Measurements from ENCODE around the gene TTC23. TPM values are rescaled to one million over a fixed set of nuclear protein-coding genes. Genes with fewer than 3 reads are reported as not detected.

The TTC23 gene
- polyA plus RNA-seq, 2 of the 4 experiments (the other 2 are of a cell fraction): 7.0 to 16.5 TPM

DNA sequence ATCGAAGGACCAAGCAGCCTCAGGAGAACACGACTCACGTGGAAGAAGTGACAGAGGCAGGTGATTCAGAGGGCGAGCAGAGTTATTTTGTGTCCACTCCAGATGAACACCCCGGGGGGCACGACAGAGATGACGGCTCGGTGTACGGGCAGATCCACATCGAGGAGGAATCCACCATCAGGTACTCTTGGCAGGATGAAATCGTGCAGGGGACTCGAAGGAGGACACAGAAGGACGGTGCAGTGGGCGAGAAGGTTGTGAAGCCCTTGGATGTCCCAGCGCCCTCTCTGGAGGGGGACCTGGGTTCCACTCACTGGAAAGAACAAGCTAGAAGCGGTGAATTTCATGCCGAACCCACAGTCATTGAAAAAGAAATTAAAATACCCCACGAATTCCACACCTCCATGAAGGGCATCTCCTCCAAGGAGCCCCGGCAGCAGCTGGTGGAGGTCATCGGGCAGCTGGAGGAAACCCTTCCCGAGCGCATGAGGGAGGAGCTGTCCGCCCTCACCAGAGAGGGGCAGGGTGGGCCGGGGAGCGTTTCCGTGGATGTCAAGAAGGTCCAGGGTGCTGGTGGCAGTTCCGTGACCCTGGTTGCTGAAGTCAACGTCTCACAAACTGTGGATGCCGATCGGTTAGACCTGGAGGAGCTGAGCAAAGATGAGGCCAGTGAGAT is 118.5 kb downstream of the TTC23 start:
- POLR2A ChIA-PET: no interaction called here
- no peak overlapping the region for H3K4me3 ChIP-seq
- no peaks in the 10 kb centered on the region for H3K9me3 ChIP-seq
- CTCF ChIA-PET: interaction anchor here (1.4 to 17.9 kb wide), 2 partner anchors 11 to 24 kb away, joined by 4 to 326 read pairs; partner anchors contain the start of gene SYNM
- no peak overlapping the region for H3K4me2 ChIP-seq
- 91% methylated on average over 30 of the region's 30 CpGs for WGBS (ENCODE audit: missing lambda C conversion rate)
- peaks cover 24% of the 10 kb centered on the region for H3K4me1 ChIP-seq
- DNase-seq (ENCODE audit: low read depth in 1 of 2, low spot score in 1 of 2) (no peak), FAIRE-seq (no peak), ATAC-seq (no peak)
- TF ChIP-seq CHD4 (IDR thresholded peaks at IDR 0.05; ENCODE audit: borderline replicate concordance) (no peak), MAFK (IDR thresholded peaks at IDR 0.05; ENCODE audit: partially characterized antibody) (no peak), NFE2L2 (conservative IDR thresholded peaks at IDR 0.05; ENCODE audit: low read length) (no peak), ESRRA (IDR thresholded peaks at IDR 0.05; ENCODE audit: borderline replicate concordance, low read length) (no peak), CHD2 (IDR thresholded peaks at IDR 0.05; ENCODE audit: low read length, partially characterized antibody) (no peak), BHLHE40 (IDR thresholded peaks at IDR 0.05; ENCODE audit: low read depth, low read length) (no peak), NR3C1 (IDR thresholded peaks at IDR 0.05) (no peak), RFX5 (IDR thresholded peaks at IDR 0.05) (no peak), MAX (IDR thresholded peaks at IDR 0.05) (no peak), PHF8 (IDR thresholded peaks at IDR 0.05; ENCODE audit: borderline replicate concordance, low read depth) (no peak), CBX8 (IDR thresholded peaks at IDR 0.05) (no peak), MAZ (IDR thresholded peaks at IDR 0.05; ENCODE audit: borderline replicate concordance, low read depth, low read length) (no peak), POLR2A (IDR thresholded peaks at IDR 0.05; ENCODE audit: low read length) (no peak), HEYL (CRISPR knock-in tag; IDR thresholded peaks at IDR 0.05) (no peak), USF2 (IDR thresholded peaks at IDR 0.05) (no peak), JUNB (IDR thresholded peaks at IDR 0.05) (no peak)
- TF ChIP-seq, protein P1, sequence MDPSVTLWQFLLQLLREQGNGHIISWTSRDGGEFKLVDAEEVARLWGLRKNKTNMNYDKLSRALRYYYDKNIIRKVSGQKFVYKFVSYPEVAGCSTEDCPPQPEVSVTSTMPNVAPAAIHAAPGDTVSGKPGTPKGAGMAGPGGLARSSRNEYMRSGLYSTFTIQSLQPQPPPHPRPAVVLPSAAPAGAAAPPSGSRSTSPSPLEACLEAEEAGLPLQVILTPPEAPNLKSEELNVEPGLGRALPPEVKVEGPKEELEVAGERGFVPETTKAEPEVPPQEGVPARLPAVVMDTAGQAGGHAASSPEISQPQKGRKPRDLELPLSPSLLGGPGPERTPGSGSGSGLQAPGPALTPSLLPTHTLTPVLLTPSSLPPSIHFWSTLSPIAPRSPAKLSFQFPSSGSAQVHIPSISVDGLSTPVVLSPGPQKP (IDR thresholded peaks at IDR 0.05; ENCODE audit: low read depth, low read length): no peak
- TF ChIP-seq, protein P2, sequence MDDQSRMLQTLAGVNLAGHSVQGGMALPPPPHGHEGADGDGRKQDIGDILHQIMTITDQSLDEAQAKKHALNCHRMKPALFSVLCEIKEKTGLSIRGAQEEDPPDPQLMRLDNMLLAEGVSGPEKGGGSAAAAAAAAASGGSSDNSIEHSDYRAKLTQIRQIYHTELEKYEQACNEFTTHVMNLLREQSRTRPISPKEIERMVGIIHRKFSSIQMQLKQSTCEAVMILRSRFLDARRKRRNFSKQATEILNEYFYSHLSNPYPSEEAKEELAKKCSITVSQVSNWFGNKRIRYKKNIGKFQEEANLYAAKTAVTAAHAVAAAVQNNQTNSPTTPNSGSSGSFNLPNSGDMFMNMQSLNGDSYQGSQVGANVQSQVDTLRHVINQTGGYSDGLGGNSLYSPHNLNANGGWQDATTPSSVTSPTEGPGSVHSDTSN (IDR thresholded peaks at IDR 0.05): no peak
- peak overlapping the region in 1 of 2 experiments; percentile 40; a peak in 2 of 6 replicates for H3K27ac ChIP-seq

DNA sequence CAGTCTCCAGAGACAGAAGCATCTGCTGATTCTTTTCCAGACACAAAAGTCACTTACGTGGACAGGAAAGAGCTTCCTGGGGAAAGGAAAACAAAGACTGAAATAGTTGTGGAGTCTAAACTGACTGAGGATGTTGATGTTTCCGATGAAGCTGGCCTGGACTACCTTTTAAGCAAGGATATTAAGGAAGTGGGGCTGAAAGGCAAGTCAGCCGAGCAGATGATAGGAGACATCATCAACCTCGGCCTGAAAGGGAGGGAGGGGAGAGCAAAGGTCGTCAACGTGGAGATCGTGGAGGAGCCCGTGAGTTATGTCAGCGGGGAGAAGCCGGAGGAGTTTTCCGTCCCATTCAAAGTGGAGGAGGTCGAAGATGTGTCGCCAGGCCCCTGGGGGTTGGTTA is 119.1 kb downstream of the TTC23 start:
- Histone ChIP-seq H3K9me3 (no peaks in the 10 kb centered on the region), H3K27ac (no peak overlapping the region), H3K4me3 (no peak overlapping the region), H3K4me2 (no peak overlapping the region), H3K4me1 (peaks cover 20% of the 10 kb centered on the region)
- 90% methylated on average over 13 of the region's 13 CpGs for WGBS (ENCODE audit: missing lambda C conversion rate)
- no peak for TF ChIP-seq NR3C1 (IDR thresholded peaks at IDR 0.05)
- no peak for ATAC-seq
- CTCF ChIA-PET: interaction anchor here (17.9 kb wide), 1 partner anchor 24 kb away, joined by 326 read pairs; the partner anchor contains the start of gene SYNM
- FAIRE-seq: no peak
- no peak for DNase-seq (ENCODE audit: low read depth in 1 of 2, low spot score in 1 of 2)
- POLR2A ChIA-PET: no interaction called here

- POLR2A ChIA-PET: no interaction called here
These were observed 119.7 kb downstream of the TTC23 start for GRCh38 chr15:99129644-99130043.

More at GRCh38 chr15:99129644-99130043, 119.7 kb downstream of the TTC23 start:
- 92% methylated on average over 16 of the region's 16 CpGs for WGBS (ENCODE audit: missing lambda C conversion rate)
- ATAC-seq: no peak
- DNase-seq (ENCODE audit: low read depth in 1 of 2, low spot score in 1 of 2): no peak
- Histone ChIP-seq H3K4me1 (peaks cover 20% of the 10 kb centered on the region), H3K4me3 (no peak overlapping the region), H3K9me3 (no peaks in the 10 kb centered on the region), H3K4me2 (no peak overlapping the region), H3K27ac (no peak overlapping the region)
- CTCF ChIA-PET: interaction anchor here (2.4 to 17.9 kb wide), 2 partner anchors 23 to 83 kb away, joined by 9 to 326 read pairs; partner anchors contain the start of gene SYNM
- FAIRE-seq: no peak
- no peak for TF ChIP-seq CBX2 (IDR thresholded peaks at IDR 0.05; ENCODE audit: borderline replicate concordance, low read depth)
- no peak for TF ChIP-seq ATOH8 (CRISPR knock-in tag; IDR thresholded peaks at IDR 0.05; ENCODE audit: low read depth)
- no peak for TF ChIP-seq FOXS1 (CRISPR knock-in tag; IDR thresholded peaks at IDR 0.05)
- TF ChIP-seq EHMT2 (IDR thresholded peaks at IDR 0.05; ENCODE audit: low read depth): no peak
- TF ChIP-seq CBX8 (IDR thresholded peaks at IDR 0.05): no peak
- no peak for TF ChIP-seq ZC3H11A (IDR thresholded peaks at IDR 0.05)
- TF ChIP-seq SMC3 (IDR thresholded peaks at IDR 0.05): no peak
- no peak for TF ChIP-seq GATA3 (IDR thresholded peaks at IDR 0.05; ENCODE audit: borderline replicate concordance)
- TF ChIP-seq FOSL2 (IDR thresholded peaks at IDR 0.05): no peak
- no peak for TF ChIP-seq FOSL2 (CRISPR knock-in tag; IDR thresholded peaks at IDR 0.05)
- TF ChIP-seq HOXB5 (CRISPR knock-in tag; IDR thresholded peaks at IDR 0.05): no peak

Measured in A549 (cell line).